Stimulated activated naive CD8-positive, alpha-beta T cell treated with anti-CD3 and anti-CD28 coated beads, Interleukin-15, Interleukin-2, amounts not matched to agents 100 ng/mL and 50 ng/mL, for 24 hours (primary cell): ENCODE results near the gene HOXA3.

ENCODE experiments used
- H3K27ac Mint-ChIP-seq: one replicate; pipeline ENCODE4 v1.8.0; 2021; ENCODE audit warnings: mild to moderate bottlenecking, mixed read lengths
- H3K27me3 Mint-ChIP-seq: one replicate; pipeline ENCODE4 v1.8.0; 2021; ENCODE audit warnings: mixed read lengths
- H3K36me3 Mint-ChIP-seq: one replicate; pipeline ENCODE4 v1.8.0; 2021; ENCODE audit warnings: low read depth, mixed read lengths
- H3K4me1 Mint-ChIP-seq: one replicate; pipeline ENCODE4 v1.8.0; 2021; ENCODE audit warnings: low read depth, mixed read lengths
- H3K4me3 Mint-ChIP-seq: one replicate; pipeline ENCODE4 v1.8.0; 2021; ENCODE audit warnings: mild to moderate bottlenecking, mixed read lengths
- H3K9me3 Mint-ChIP-seq: one replicate; pipeline ENCODE4 v1.8.0; 2021; ENCODE audit warnings: mixed read lengths

HOXA3 gene

GRCh38 chr7:27150568-27151340, 1.6 kb downstream of the HOXA3 start:
- Mint-ChIP-seq H3K27ac (peak overlapping the region; percentile 55), H3K27me3 (peaks cover 88% of the 10 kb centered on the region), H3K4me3 (peak overlapping the region; percentile 71), H3K36me3 (no peaks in the 10 kb centered on the region), H3K9me3 (no peaks in the 10 kb centered on the region), H3K4me1 (peaks cover 37% of the 10 kb centered on the region)

GRCh38 chr7:27149842-27150567, 2.4 kb downstream of the HOXA3 start:
- Mint-ChIP-seq H3K27me3 (peaks cover 84% of the 10 kb centered on the region), H3K9me3 (no peaks in the 10 kb centered on the region), H3K36me3 (no peaks in the 10 kb centered on the region), H3K27ac (no peak overlapping the region), H3K4me3 (peak overlapping the region; percentile 71), H3K4me1 (peaks cover 30% of the 10 kb centered on the region)

- Mint-ChIP-seq H3K27me3 (peaks cover 76% of the 10 kb centered on the region), H3K27ac (no peak overlapping the region), H3K9me3 (no peaks in the 10 kb centered on the region), H3K4me3 (no peak overlapping the region), H3K4me1 (peaks cover 21% of the 10 kb centered on the region), H3K36me3 (no peaks in the 10 kb centered on the region)
Observed at GRCh38 chr7:27148756-27149641, 3.4 kb downstream of the HOXA3 start.

- Mint-ChIP-seq H3K36me3 (no peaks in the 10 kb centered on the region), H3K4me3 (peak overlapping the region; percentile 66), H3K9me3 (no peaks in the 10 kb centered on the region), H3K27ac (no peak overlapping the region), H3K4me1 (peaks cover 21% of the 10 kb centered on the region), H3K27me3 (peaks cover 68% of the 10 kb centered on the region)
Observed at GRCh38 chr7:27148031-27148755, 4.2 kb downstream of the HOXA3 start.

GRCh38 chr7:27147199-27148030, 5.0 kb downstream of the HOXA3 start, which contains the start of gene HOXA6:
Gene HOXA6, minus strand, starts transcription at chr7:27147774. Its CDS starts 25 bp downstream, at chr7:27147749.
- Mint-ChIP-seq H3K4me3 (peak within 1 kb of the TSS; percentile 66), H3K9me3 (no peaks in the 10 kb centered on the region), H3K36me3 (no peaks in the 10 kb centered on the region), H3K27ac (no peak within 1 kb of the TSS), H3K27me3 (peaks cover 67% of the 10 kb centered on the region), H3K4me1 (peaks cover 21% of the 10 kb centered on the region)

- no peaks in the 10 kb centered on the region for H3K36me3 Mint-ChIP-seq
- peaks cover 16% of the 10 kb centered on the region for H3K4me1 Mint-ChIP-seq
- H3K9me3 Mint-ChIP-seq = no peaks in the 10 kb centered on the region
- no peak overlapping the region for H3K27ac Mint-ChIP-seq
- H3K4me3 Mint-ChIP-seq = no peak overlapping the region
- peaks cover 60% of the 10 kb centered on the region for H3K27me3 Mint-ChIP-seq
Observed at GRCh38 chr7:27146491-27147198, 5.7 kb downstream of the HOXA3 start.

GRCh38 chr7:27145914-27146412, 6.4 kb downstream of the HOXA3 start:
- H3K4me1 Mint-ChIP-seq = peaks cover 9% of the 10 kb centered on the region
- H3K36me3 Mint-ChIP-seq = no peaks in the 10 kb centered on the region
- no peaks in the 10 kb centered on the region for H3K9me3 Mint-ChIP-seq
- peaks cover 53% of the 10 kb centered on the region for H3K27me3 Mint-ChIP-seq
- no peak overlapping the region for H3K27ac Mint-ChIP-seq
- no peak overlapping the region for H3K4me3 Mint-ChIP-seq

- Mint-ChIP-seq H3K27ac (no peak overlapping the region), H3K4me3 (no peak overlapping the region), H3K4me1 (peaks cover 7% of the 10 kb centered on the region), H3K36me3 (no peaks in the 10 kb centered on the region), H3K9me3 (no peaks in the 10 kb centered on the region), H3K27me3 (peaks cover 48% of the 10 kb centered on the region)
Observed at GRCh38 chr7:27145165-27145913, 7.0 kb downstream of the HOXA3 start.

GRCh38 chr7:27144781-27145164, 7.6 kb downstream of the HOXA3 start:
- no peaks in the 10 kb centered on the region for H3K36me3 Mint-ChIP-seq
- H3K4me3 Mint-ChIP-seq = no peak overlapping the region
- H3K4me1 Mint-ChIP-seq = peaks cover 7% of the 10 kb centered on the region
- no peak overlapping the region for H3K27ac Mint-ChIP-seq
- H3K9me3 Mint-ChIP-seq = no peaks in the 10 kb centered on the region
- peaks cover 44% of the 10 kb centered on the region for H3K27me3 Mint-ChIP-seq

- Mint-ChIP-seq H3K4me3 (no peak overlapping the region), H3K27me3 (peaks cover 38% of the 10 kb centered on the region), H3K36me3 (no peaks in the 10 kb centered on the region), H3K27ac (no peak overlapping the region), H3K9me3 (no peaks in the 10 kb centered on the region), H3K4me1 (peaks cover 7% of the 10 kb centered on the region)
Observed at GRCh38 chr7:27143950-27144780, 8.2 kb downstream of the HOXA3 start.

GRCh38 chr7:27143023-27143949, 9.1 kb downstream of the HOXA3 start, which contains the start of gene HOXA5:
Gene HOXA5, minus strand, starts transcription at chr7:27143681. Its CDS starts 74 bp downstream, at chr7:27143607.
- H3K27me3 Mint-ChIP-seq = peaks cover 39% of the 10 kb centered on the region
- H3K36me3 Mint-ChIP-seq = no peaks in the 10 kb centered on the region
- H3K9me3 Mint-ChIP-seq = no peaks in the 10 kb centered on the region
- H3K4me1 Mint-ChIP-seq = peaks cover 4% of the 10 kb centered on the region
- H3K27ac Mint-ChIP-seq = no peak within 1 kb of the TSS
- H3K4me3 Mint-ChIP-seq = no peak within 1 kb of the TSS
